Left lung (tissue), 10 donors: Measurements from ENCODE around the gene BPGM. TPM values are rescaled to one million over a fixed set of nuclear protein-coding genes. Genes with fewer than 3 reads are reported as not detected.

Experiments
- ATAC-seq: fragments of 200-7000 bp; cut with Tn5 transposase; one replicate; pipeline ENCODE4 v1.9.1; 2020; ENCODE audit warnings: moderate library complexity
- DNase-seq, 4 donors: peaks; one replicate each; pipeline ENCODE4 v3.0.0-alpha.2; 2013 to 2020
- H3K27ac ChIP-seq, 2 donors: fragments of 200-600 bp; sonication (generic) in 1 of 2; one replicate each; pipeline versions ENCODE4 v1.5.0 to v1.8.0; 2020 to 2021
- H3K27me3 ChIP-seq, 2 donors: fragments of 200-600 bp; sonication (generic) in 1 of 2; one replicate each; pipeline versions ENCODE4 v1.5.0 to v1.8.0; 2020 to 2021
- H3K36me3 ChIP-seq, 2 donors: fragments of 200-600 bp; sonication (generic) in 1 of 2; one replicate each; pipeline versions ENCODE4 v1.5.0 to v1.8.0; 2020 to 2021
- H3K4me1 ChIP-seq, 2 donors: fragments of 200-600 bp; one replicate each; pipeline ENCODE4 v1.8.0; 2021
- H3K4me3 ChIP-seq, 2 donors: fragments of 200-600 bp; sonication (generic) in 1 of 2; one replicate each; pipeline versions ENCODE4 v1.5.0 to v1.8.0; 2020 to 2021; ENCODE audit warnings: mild to moderate bottlenecking in 1 of 2
- H3K9me3 ChIP-seq, 2 donors: fragments of 200-600 bp; sonication (generic) in 1 of 2; one replicate each; pipeline versions ENCODE4 v1.5.0 to v1.8.0; 2020 to 2021
- intact Hi-C, 2 donors: fragments of 100-400 bp; cut with DNase I; formaldehyde crosslinking; loops; one replicate each; pipeline versions ENCODE4 v1.11.2 to v1.14.2; 2022
- polyA plus RNA-seq, 6 donors: library from polyadenylated mRNA; unstranded; fragments of 120-200 nt; gene quantifications; one replicate each; pipeline ENCODE4 v1.2.1, GENCODE V29; 2013; ENCODE audit not compliant: insufficient read length in 6 of 6
- total RNA-seq, 2 donors: library from RNA; stranded (reverse); fragmentation: NEBNext Ultra II Directional; extraction: Animal tissue kit (Norgen Biotek cat#: 25700); gene quantifications; one replicate each; pipeline ENCODE4 v1.2.1, GENCODE V29; 2021
- TF ChIP-seq, protein P1 (sequence below), 2 donors: fragments of 200-600 bp; sonication (generic) in 1 of 2; IDR thresholded peaks; one replicate each; pipeline versions ENCODE4 v1.5.0 to v1.8.0; 2021; ENCODE audit warnings: antibody characterized with exemption in 2 of 2
- donor health status: DM: no; HTN: yes; CAD: no.
- donor health status: DM: no; HTN: no; CAD: no.

BPGM gene
- total and polyA plus RNA-seq, 8 donors, result 16.0 to 38.9 (median 26.7) TPM

DNA sequence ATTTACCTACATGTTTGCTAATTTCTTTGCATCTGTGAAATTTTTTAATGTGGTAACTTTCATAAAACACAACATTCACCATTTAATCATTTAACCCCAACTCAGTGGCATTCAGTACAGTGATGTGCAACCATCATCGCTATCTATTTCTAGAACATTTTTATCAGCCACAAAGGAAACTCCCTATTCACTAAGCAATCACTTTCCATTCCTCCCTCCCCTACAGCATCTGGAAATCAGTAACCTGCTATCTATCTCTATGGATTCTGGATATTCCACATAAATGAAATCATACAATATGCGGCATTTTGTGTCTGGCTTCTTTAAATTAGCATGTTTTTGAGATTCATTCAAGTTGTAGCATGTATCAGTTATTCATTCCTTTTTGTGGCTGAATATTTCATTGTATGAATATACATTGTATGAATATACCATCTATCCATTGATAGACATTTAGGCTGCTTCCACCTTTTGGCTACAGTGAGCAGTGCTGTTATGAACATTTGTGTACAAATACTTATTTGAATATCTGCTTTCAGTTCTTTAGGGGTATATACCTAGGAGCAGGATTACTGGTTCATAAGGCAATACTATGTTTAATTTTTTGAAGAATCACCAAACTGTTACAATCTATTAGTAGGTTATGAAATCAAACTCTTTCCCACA is 19.4 kb upstream of the BPGM start:
- TF ChIP-seq, protein P1, sequence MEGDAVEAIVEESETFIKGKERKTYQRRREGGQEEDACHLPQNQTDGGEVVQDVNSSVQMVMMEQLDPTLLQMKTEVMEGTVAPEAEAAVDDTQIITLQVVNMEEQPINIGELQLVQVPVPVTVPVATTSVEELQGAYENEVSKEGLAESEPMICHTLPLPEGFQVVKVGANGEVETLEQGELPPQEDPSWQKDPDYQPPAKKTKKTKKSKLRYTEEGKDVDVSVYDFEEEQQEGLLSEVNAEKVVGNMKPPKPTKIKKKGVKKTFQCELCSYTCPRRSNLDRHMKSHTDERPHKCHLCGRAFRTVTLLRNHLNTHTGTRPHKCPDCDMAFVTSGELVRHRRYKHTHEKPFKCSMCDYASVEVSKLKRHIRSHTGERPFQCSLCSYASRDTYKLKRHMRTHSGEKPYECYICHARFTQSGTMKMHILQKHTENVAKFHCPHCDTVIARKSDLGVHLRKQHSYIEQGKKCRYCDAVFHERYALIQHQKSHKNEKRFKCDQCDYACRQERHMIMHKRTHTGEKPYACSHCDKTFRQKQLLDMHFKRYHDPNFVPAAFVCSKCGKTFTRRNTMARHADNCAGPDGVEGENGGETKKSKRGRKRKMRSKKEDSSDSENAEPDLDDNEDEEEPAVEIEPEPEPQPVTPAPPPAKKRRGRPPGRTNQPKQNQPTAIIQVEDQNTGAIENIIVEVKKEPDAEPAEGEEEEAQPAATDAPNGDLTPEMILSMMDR (IDR thresholded peaks at IDR 0.05), result no peak
- no peaks in the 10 kb centered on the region for H3K36me3 ChIP-seq
- intact Hi-C loops, result no loop called here
- no peak for DNase-seq
- H3K27me3 ChIP-seq, result peaks cover 0 to 20% of the 10 kb centered on the region in 2 donors
- H3K9me3 ChIP-seq, result no peaks in the 10 kb centered on the region
- no peak for ATAC-seq
- H3K4me3 ChIP-seq, result no peak overlapping the region
- no peak overlapping the region for H3K27ac ChIP-seq
- H3K4me1 ChIP-seq, result no peaks in the 10 kb centered on the region

DNA sequence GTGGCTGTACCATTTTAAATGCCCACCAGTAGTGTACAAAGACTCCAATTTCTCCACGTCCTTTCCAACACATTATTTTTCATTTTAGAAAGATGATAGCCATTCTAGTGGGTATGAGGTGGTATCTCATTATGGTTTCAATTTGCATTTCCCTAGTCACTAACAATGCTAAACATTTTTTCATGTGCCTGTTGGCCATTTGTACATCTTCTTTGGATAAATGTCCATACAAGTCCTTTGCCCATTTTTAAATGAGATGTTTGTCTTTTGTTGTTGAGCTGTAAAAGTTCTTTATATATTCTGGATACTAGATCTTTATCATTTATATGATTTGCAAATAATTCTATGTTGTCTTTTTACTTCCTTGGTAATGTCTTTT is 18.9 kb upstream of the BPGM start:
- H3K4me3 ChIP-seq, result no peak overlapping the region
- no peak for DNase-seq
- H3K9me3 ChIP-seq, result no peaks in the 10 kb centered on the region
- H3K27ac ChIP-seq, result no peak overlapping the region
- ATAC-seq, result no peak
- H3K36me3 ChIP-seq, result no peaks in the 10 kb centered on the region
- H3K27me3 ChIP-seq, result peaks cover 0 to 20% of the 10 kb centered on the region in 2 donors
- intact Hi-C loops, result no loop called here
- TF ChIP-seq, protein P1 (IDR thresholded peaks at IDR 0.05), result no peak
- no peaks in the 10 kb centered on the region for H3K4me1 ChIP-seq

GRCh38 chr7:134629445-134629844 is 17.2 kb upstream of the BPGM start:
- Histone ChIP-seq H3K27me3 (peaks cover 0 to 20% of the 10 kb centered on the region in 2 donors), H3K36me3 (no peaks in the 10 kb centered on the region), H3K27ac (no peak overlapping the region), H3K4me1 (peaks cover 0 to 8% of the 10 kb centered on the region in 2 donors), H3K9me3 (no peaks in the 10 kb centered on the region), H3K4me3 (no peak overlapping the region)
- TF ChIP-seq, protein P1 (IDR thresholded peaks at IDR 0.05), result no peak
- ATAC-seq (no peak), DNase-seq (no peak)
- intact Hi-C loops, result no loop called here

GRCh38 chr7:134630237-134630636 is 16.4 kb upstream of the BPGM start:
- TF ChIP-seq, protein P1 (IDR thresholded peaks at IDR 0.05), result no peak
- H3K4me1 ChIP-seq, result peaks cover 0 to 10% of the 10 kb centered on the region in 2 donors
- H3K27me3 ChIP-seq, result peaks cover 0 to 20% of the 10 kb centered on the region in 2 donors
- no peak for ATAC-seq
- no peak overlapping the region for H3K4me3 ChIP-seq
- H3K36me3 ChIP-seq, result no peaks in the 10 kb centered on the region
- H3K9me3 ChIP-seq, result no peaks in the 10 kb centered on the region
- no peak overlapping the region for H3K27ac ChIP-seq
- DNase-seq, result no peak
- intact Hi-C loops, result no loop called here

- Histone ChIP-seq H3K9me3 (no peaks in the 10 kb centered on the region), H3K4me3 (no peak overlapping the region), H3K4me1 (peaks cover 6 to 16% of the 10 kb centered on the region in 2 donors), H3K27ac (no peak overlapping the region), H3K36me3 (no peaks in the 10 kb centered on the region), H3K27me3 (peaks cover 0 to 20% of the 10 kb centered on the region in 2 donors)
- no peak for ATAC-seq
- DNase-seq, result no peak
- TF ChIP-seq, protein P1 (IDR thresholded peaks at IDR 0.05), result no peak
- intact Hi-C loops, result no loop called here
Observed at GRCh38 chr7:134630893-134631292, 15.8 kb upstream of the BPGM start.
